ENCODE measurements around the gene CDH15. TPM values are rescaled to one million over a fixed set of nuclear protein-coding genes. Genes with fewer than 3 reads are reported as not detected.

The CDH15 gene
- total RNA-seq, 1 donor from 2014 or later: 0.35 TPM

DNA sequence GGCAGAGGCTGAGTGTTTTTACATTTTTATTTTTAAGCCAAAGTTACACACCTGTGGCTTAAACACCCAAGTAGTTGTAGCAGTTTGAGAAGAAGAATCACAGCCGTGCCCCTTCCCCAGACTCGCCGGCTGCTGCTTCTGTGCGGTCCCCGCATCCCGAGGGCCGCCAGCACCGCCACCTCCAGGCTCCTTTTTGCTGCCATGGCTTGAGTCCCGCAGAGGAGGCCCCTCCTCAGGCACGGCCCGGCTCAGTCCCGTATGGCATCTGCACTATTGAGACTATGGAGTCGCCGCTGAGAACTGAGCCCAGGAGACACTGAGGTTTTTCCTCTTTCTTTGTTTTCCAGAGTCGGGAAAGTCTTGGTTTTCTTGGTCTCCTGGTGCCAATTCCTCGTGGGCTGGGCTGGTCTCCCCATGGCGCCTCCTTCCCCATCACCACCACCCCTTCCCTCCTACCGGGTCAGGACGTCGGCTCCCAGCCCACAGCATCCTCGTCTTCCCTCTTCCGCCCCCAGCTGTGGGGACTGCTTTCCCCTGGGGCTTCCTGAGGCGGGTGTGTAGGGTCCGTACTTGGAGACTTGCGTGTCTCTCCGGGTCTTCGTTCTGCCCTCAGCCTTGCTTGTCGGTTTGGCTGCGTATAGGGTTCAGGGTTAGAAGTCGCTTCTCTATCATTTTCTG lies 32.6 kb upstream of the CDH15 start:
- Mint-ChIP-seq H3K4me1 (ENCODE audit: unreplicated experiment) (no peaks in the 10 kb centered on the region), H3K9me3 (ENCODE audit: unreplicated experiment) (no peaks in the 10 kb centered on the region)
- TF ChIP-seq, protein P1, sequence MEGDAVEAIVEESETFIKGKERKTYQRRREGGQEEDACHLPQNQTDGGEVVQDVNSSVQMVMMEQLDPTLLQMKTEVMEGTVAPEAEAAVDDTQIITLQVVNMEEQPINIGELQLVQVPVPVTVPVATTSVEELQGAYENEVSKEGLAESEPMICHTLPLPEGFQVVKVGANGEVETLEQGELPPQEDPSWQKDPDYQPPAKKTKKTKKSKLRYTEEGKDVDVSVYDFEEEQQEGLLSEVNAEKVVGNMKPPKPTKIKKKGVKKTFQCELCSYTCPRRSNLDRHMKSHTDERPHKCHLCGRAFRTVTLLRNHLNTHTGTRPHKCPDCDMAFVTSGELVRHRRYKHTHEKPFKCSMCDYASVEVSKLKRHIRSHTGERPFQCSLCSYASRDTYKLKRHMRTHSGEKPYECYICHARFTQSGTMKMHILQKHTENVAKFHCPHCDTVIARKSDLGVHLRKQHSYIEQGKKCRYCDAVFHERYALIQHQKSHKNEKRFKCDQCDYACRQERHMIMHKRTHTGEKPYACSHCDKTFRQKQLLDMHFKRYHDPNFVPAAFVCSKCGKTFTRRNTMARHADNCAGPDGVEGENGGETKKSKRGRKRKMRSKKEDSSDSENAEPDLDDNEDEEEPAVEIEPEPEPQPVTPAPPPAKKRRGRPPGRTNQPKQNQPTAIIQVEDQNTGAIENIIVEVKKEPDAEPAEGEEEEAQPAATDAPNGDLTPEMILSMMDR (IDR thresholded peaks at IDR 0.05): no peak

DNA sequence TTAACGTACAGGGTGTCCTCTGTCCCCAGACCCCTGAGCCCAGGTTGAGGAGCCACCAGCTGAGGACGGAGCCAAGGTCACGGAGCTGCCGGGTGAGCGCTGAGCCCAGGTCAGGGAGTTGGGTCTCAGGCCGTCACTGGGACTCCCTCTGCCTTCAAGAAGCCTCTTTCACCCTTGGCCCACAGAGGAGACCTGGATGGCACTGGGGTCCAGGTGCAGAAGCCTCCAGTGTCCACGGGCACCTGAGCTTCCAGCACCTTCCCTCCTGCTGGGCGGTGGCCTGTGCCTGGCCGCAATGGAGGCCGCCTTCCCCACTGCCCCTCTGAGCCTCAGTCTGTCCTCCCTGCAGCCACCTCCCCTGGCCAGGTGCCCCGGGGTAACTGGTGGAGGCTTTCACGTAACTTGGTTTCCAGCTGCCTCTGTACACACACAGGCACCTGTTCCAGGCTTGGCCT lies 31.6 kb upstream of the CDH15 start:
- Mint-ChIP-seq H3K27ac (ENCODE audit: unreplicated experiment) (no peak overlapping the region), H3K36me3 (ENCODE audit: unreplicated experiment) (peaks cover 2% of the 10 kb centered on the region), H3K9me3 (ENCODE audit: unreplicated experiment) (no peaks in the 10 kb centered on the region), H3K4me1 (ENCODE audit: unreplicated experiment) (no peaks in the 10 kb centered on the region), H3K4me3 (ENCODE audit: unreplicated experiment) (no peak overlapping the region), H3K27me3 (ENCODE audit: unreplicated experiment) (no peaks in the 10 kb centered on the region)
- TF ChIP-seq, protein P1 (IDR thresholded peaks at IDR 0.05): no peak
- no peak for DNase-seq (ENCODE audit: extremely low spot score, unreplicated experiment)

More for the DNA sequence above, 32.6 kb upstream of the CDH15 start:
- no peak overlapping the region for H3K27ac Mint-ChIP-seq (ENCODE audit: unreplicated experiment)
- peaks cover 10% of the 10 kb centered on the region for H3K36me3 Mint-ChIP-seq (ENCODE audit: unreplicated experiment)
- H3K27me3 Mint-ChIP-seq (ENCODE audit: unreplicated experiment): no peaks in the 10 kb centered on the region
- no peak for DNase-seq (ENCODE audit: extremely low spot score, unreplicated experiment)
- H3K4me3 Mint-ChIP-seq (ENCODE audit: unreplicated experiment): no peak overlapping the region

DNA sequence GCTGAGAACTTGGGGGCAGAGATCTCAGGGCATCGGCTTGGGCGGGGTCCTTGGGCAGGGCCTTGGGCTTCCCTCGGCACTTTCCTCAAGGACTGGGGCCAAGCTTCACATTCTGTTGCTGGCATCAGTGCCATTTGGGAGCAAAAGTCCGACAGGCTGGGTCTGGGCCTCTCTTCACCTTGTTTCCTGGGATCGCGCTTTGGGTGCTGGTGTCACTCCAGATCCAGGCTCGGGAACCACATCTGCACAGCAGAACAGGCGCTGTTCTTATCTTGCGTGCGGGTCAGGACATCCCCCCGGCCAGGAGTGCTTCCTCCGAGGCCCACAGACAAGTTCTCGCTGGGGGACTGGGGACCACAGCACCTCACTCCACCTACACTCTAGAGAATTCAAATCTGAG lies 31.1 kb upstream of the CDH15 start:
- Mint-ChIP-seq H3K36me3 (ENCODE audit: unreplicated experiment) (peaks cover 2% of the 10 kb centered on the region), H3K9me3 (ENCODE audit: unreplicated experiment) (no peaks in the 10 kb centered on the region), H3K27ac (ENCODE audit: unreplicated experiment) (no peak overlapping the region), H3K4me3 (ENCODE audit: unreplicated experiment) (no peak overlapping the region), H3K4me1 (ENCODE audit: unreplicated experiment) (no peaks in the 10 kb centered on the region), H3K27me3 (ENCODE audit: unreplicated experiment) (no peaks in the 10 kb centered on the region)
- no peak for DNase-seq (ENCODE audit: extremely low spot score, unreplicated experiment)
- TF ChIP-seq, protein P1 (IDR thresholded peaks at IDR 0.05): no peak

DNA sequence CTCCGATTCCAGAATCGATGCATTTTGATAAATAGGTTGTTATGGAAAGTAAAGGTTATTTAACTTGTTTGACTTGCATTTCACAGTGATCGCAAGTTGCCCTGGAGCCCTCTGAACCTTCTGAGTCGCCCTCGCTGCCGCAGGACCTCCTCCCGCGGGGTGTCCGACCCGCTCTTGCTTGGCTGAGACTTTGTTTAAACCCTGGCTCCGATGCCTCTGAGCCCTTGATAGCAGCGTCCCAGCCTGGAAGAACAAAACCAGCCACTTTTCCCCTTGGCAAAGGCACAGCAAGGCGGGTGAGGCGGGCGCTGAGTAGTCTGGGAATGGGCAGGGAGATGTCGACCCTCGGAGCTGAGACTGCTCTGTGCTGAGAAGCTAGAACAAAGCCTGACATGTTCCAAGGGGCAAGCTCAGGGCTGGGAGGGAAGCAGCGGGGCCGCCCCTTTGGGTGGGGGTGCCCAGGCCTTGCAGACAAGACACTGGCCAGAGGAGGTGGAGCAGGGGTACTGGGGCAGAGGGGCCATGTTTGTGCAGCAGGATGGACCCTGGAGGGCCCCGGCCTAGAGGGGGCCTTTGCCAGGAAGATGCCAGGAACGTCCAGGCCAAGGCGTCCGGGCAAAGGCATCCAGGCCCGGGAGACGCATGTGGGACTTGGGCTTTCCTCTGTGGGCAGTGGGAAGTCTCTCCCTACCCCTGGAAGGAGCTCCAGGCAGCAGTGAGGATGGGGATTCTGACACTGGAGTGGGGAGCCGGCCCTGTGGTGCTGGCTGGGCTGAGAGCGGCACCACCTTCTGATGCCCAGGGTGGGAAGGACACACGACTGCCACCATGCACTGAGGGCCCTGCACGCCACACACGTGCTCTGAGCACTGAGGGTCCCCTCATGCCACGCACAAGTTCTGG lies 30.3 kb upstream of the CDH15 start:
- no peak overlapping the region for H3K27ac Mint-ChIP-seq (ENCODE audit: unreplicated experiment)
- no peaks in the 10 kb centered on the region for H3K9me3 Mint-ChIP-seq (ENCODE audit: unreplicated experiment)
- no peak for DNase-seq (ENCODE audit: extremely low spot score, unreplicated experiment)
- no peak overlapping the region for H3K4me3 Mint-ChIP-seq (ENCODE audit: unreplicated experiment)
- H3K27me3 Mint-ChIP-seq (ENCODE audit: unreplicated experiment): no peaks in the 10 kb centered on the region
- TF ChIP-seq, protein P1 (IDR thresholded peaks at IDR 0.05): no peak
- H3K36me3 Mint-ChIP-seq (ENCODE audit: unreplicated experiment): no peaks in the 10 kb centered on the region
- H3K4me1 Mint-ChIP-seq (ENCODE audit: unreplicated experiment): no peaks in the 10 kb centered on the region

DNA sequence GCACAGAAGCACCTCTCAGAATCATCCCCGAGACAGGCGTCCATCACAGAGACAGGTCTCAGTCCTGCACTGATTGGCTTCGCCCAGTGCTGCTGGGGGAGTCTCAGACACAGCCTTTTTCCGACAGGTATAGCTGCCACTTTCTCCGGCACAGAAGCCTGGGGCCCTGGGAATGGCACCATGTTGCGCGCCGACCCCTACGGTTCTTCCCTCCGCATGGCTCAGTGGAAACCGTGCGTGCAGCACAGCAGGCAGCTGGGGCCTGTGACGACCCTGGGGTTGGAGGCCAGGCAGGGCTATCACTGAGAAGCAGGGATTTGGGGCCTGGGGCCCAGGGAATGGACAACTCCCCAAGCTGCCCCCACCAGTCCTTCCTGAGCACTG lies 29.7 kb upstream of the CDH15 start:
- no peak for DNase-seq (ENCODE audit: extremely low spot score, unreplicated experiment)
- H3K27ac Mint-ChIP-seq (ENCODE audit: unreplicated experiment): no peak overlapping the region
- peaks cover 4% of the 10 kb centered on the region for H3K36me3 Mint-ChIP-seq (ENCODE audit: unreplicated experiment)
- no peaks in the 10 kb centered on the region for H3K27me3 Mint-ChIP-seq (ENCODE audit: unreplicated experiment)
- H3K4me1 Mint-ChIP-seq (ENCODE audit: unreplicated experiment): no peaks in the 10 kb centered on the region
- no peak overlapping the region for H3K4me3 Mint-ChIP-seq (ENCODE audit: unreplicated experiment)
- no peaks in the 10 kb centered on the region for H3K9me3 Mint-ChIP-seq (ENCODE audit: unreplicated experiment)
- TF ChIP-seq, protein P1 (IDR thresholded peaks at IDR 0.05): no peak

Data from osteocyte (in vitro differentiated cells).